BLaER1 treated with 17β-estradiol and CSF1 and Interleukin-3, amounts not matched to agents 10 nM and 100 nM (cell line): ENCODE data around the gene SNX8.
"Not testable (repeated sequence)": the region's sequence is repeated elsewhere in the genome, so short reads cannot be mapped to it uniquely, and the experiment has no call there.

ENCODE experiments used
- H3K27ac ChIP-seq, 11 experiments: shearing (Covaris generic); formaldehyde crosslinking; 2 replicates each; pipeline ENCODE4 v1.8.1; 2022
- H3K27me3 ChIP-seq, 11 experiments: shearing (Covaris generic); formaldehyde crosslinking; 2 replicates each; pipeline ENCODE4 v1.8.1; 2022
- H3K36me3 ChIP-seq, 11 experiments: shearing (Covaris generic); formaldehyde crosslinking; 2 replicates each; pipeline ENCODE4 v1.8.1; 2022
- H3K4me1 ChIP-seq, 10 experiments: shearing (Covaris generic); formaldehyde crosslinking; 2 replicates each; pipeline ENCODE4 v1.8.1; 2022
- H3K4me2 ChIP-seq, 11 experiments: shearing (Covaris generic); formaldehyde crosslinking; 2 replicates each; pipeline ENCODE4 v1.8.1; 2022
- H3K4me3 ChIP-seq, 10 experiments: shearing (Covaris generic); formaldehyde crosslinking; 2 replicates each; pipeline ENCODE4 v1.8.1; 2022
- H3K9ac ChIP-seq, 11 experiments: shearing (Covaris generic); formaldehyde crosslinking; 2 replicates each; pipeline ENCODE4 v1.8.1; 2022
- H3K9me3 ChIP-seq, 11 experiments: shearing (Covaris generic); formaldehyde crosslinking; replicated peaks in 1 of 11; 2 replicates each; pipeline ENCODE4 v1.8.1; 2022
- H4K20me1 ChIP-seq, 11 experiments: shearing (Covaris generic); formaldehyde crosslinking; 2 replicates each; pipeline ENCODE4 v1.8.1; 2022
- Cebpa-rat ChIP-seq, 11 experiments: shearing (Covaris generic); IDR thresholded peaks; 2 replicates each; pipeline ENCODE4 v1.8.1; 2022

The SNX8 gene

GRCh38 chr7:2302743-2303397, 11.4 kb downstream of the SNX8 start:
- H3K4me2 ChIP-seq, H3K9ac ChIP-seq, H3K27me3 ChIP-seq, H3K27ac ChIP-seq, H3K4me3 ChIP-seq: not testable (repeated sequence)
- peaks cover 0 to 17% (median 13%) of the 10 kb centered on the region in 11 experiments; a peak in 13 of 22 replicates for H3K9me3 ChIP-seq
- peaks cover 7 to 88% (median 25%) of the 10 kb centered on the region in 11 experiments; a peak in 13 of 22 replicates for H4K20me1 ChIP-seq
- H3K4me1 ChIP-seq: peaks cover 58 to 86% (median 69%) of the 10 kb centered on the region in 10 experiments
- peaks cover 0 to 22% (median 0%) of the 10 kb centered on the region in 11 experiments; a peak in 3 of 22 replicates for H3K36me3 ChIP-seq

GRCh38 chr7:2301511-2301863, 12.8 kb downstream of the SNX8 start:
- Histone ChIP-seq H3K27me3 (no peaks in the 10 kb centered on the region), H4K20me1 (peaks cover 0 to 88% (median 17%) of the 10 kb centered on the region in 11 experiments; a peak in 11 of 22 replicates), H3K27ac (peak overlapping the region in 3 of 11 experiments; percentile 51 to 90 (median 63); a peak in 1 of 22 replicates), H3K4me3 (no peak overlapping the region), H3K36me3 (peaks cover 0 to 16% (median 0%) of the 10 kb centered on the region in 11 experiments; a peak in 4 of 22 replicates), H3K9me3 (peaks cover 0 to 17% (median 13%) of the 10 kb centered on the region in 11 experiments; a peak in 13 of 22 replicates), H3K4me2 (peak overlapping the region; percentile 78 to 98 (median 89)), H3K4me1 (peaks cover 46 to 86% (median 63%) of the 10 kb centered on the region in 10 experiments), H3K9ac (peak overlapping the region in 2 of 11 experiments; percentile 32 to 88; a peak in 2 of 22 replicates)
- no peak for TF ChIP-seq Cebpa-rat (IDR thresholded peaks at IDR 0.05)

DNA sequence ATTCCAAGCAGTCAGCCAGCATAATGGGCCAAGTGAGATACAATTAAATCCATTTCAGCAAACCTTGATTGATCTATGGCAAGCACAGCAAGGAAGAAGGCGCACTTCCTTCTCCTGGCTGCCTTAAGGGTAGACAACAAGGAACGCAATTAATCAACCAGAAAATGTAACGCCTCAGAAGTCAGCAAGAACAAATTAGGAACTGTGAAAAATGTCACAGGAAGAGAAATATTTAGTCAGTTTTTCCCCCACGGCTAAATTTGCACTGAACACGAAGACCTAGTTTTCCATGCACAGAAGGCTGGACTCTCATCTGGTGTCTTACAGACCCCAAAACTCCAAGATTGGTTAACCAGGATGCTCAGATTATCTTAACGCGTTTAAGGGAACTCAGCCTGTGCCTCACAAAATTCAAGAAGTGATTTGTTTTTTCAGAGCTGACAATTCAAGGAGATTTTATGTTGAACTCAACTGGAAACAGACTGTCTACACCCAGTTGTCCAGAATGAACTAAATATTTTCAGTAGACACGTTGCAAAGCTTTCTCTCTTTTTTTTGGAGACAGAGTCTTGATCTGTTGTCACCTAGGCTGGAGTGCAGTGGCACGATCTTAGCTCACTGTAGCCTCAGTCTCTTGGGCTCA, 14.2 kb downstream of the SNX8 start:
- Histone ChIP-seq H3K9me3 (peaks cover 0 to 17% (median 13%) of the 10 kb centered on the region in 11 experiments; a peak in 13 of 22 replicates), H3K9ac (peak overlapping the region; percentile 20 to 88 (median 59); a peak in 21 of 22 replicates), H3K27ac (peak overlapping the region; percentile 44 to 95 (median 63)), H3K4me2 (peak overlapping the region; percentile 78 to 98 (median 89)), H3K4me1 (peaks cover 52 to 86% (median 67%) of the 10 kb centered on the region in 10 experiments), H3K27me3 (no peaks in the 10 kb centered on the region), H3K4me3 (peak overlapping the region; percentile 21 to 60 (median 44); a peak in 19 of 20 replicates), H3K36me3 (peaks cover 0 to 9% (median 0%) of the 10 kb centered on the region in 11 experiments; a peak in 4 of 22 replicates), H4K20me1 (peaks cover 0 to 88% (median 9%) of the 10 kb centered on the region in 11 experiments; a peak in 11 of 22 replicates)
- no peak for TF ChIP-seq Cebpa-rat (IDR thresholded peaks at IDR 0.05)

- H3K27me3 ChIP-seq: no peaks in the 10 kb centered on the region
- TF ChIP-seq Cebpa-rat (IDR thresholded peaks at IDR 0.05): no peak
- peaks cover 0 to 9% (median 0%) of the 10 kb centered on the region in 11 experiments; a peak in 2 of 22 replicates for H3K36me3 ChIP-seq
- H3K4me2 ChIP-seq: peak overlapping the region; percentile 78 to 98 (median 89)
- H3K9me3 ChIP-seq: peaks cover 0 to 17% (median 13%) of the 10 kb centered on the region in 11 experiments; a peak in 13 of 22 replicates
- peaks cover 49 to 80% (median 60%) of the 10 kb centered on the region in 10 experiments for H3K4me1 ChIP-seq
- H3K4me3 ChIP-seq: peak overlapping the region; percentile 21 to 60 (median 44); a peak in 19 of 20 replicates
- H3K27ac ChIP-seq: peak overlapping the region; percentile 44 to 95 (median 63)
- H3K9ac ChIP-seq: peak overlapping the region; percentile 20 to 88 (median 59); a peak in 21 of 22 replicates
- peaks cover 0 to 88% (median 11%) of the 10 kb centered on the region in 11 experiments; a peak in 10 of 22 replicates for H4K20me1 ChIP-seq
Measured at GRCh38 chr7:2299131-2299829, 15.0 kb downstream of the SNX8 start.

GRCh38 chr7:2296832-2297231, 17.4 kb downstream of the SNX8 start:
- peak overlapping the region in 2 of 11 experiments; percentile 1 to 6; a peak in 1 of 22 replicates for H3K4me2 ChIP-seq
- TF ChIP-seq Cebpa-rat (IDR thresholded peaks at IDR 0.05): no peak

DNA sequence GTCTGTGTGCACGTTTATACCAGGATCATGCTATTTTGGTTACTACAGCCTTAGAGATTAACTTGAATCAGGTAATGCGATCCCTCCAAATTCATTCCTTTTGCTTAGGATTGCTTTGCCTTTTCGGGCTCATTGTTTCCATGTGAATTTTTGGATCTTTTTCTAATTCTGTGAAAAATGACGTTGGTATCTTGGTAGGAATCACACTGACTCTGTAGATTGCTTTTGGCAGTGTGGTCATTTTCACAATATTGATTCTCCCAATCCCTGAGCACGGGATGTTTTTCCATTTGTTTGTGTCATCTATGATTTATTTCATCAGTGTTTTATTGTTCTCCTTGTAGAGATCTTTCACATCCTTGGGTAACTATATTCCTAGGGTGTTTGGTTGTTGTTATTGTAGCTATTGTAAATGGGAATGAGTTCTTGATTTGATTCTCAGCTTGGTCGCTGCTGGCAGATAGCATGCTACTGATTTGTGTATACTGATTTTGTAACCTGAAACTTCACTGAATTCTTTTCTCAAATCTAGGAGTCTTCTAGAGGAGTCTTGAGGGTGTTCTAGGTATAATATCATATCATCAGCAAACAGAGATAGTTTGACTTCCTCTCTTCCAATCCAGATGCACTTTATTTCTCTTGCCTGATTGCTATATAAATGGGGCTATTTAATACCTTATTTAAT, 18.2 kb downstream of the SNX8 start:
- Histone ChIP-seq H3K27me3 (no peaks in the 10 kb centered on the region), H3K4me3 (no peak overlapping the region), H3K9me3 (peaks cover 0 to 14% (median 4%) of the 10 kb centered on the region in 11 experiments; a peak in 6 of 22 replicates), H3K27ac (no peak overlapping the region), H3K4me2 (peak overlapping the region in 4 of 11 experiments; percentile 3 to 23 (median 9); a peak in 4 of 22 replicates), H4K20me1 (peaks cover 0 to 97% (median 12%) of the 10 kb centered on the region in 11 experiments; a peak in 12 of 22 replicates), H3K36me3 (peaks cover 0 to 26% (median 0%) of the 10 kb centered on the region in 11 experiments; a peak in 5 of 22 replicates), H3K9ac (no peak overlapping the region), H3K4me1 (peaks cover 39 to 61% (median 50%) of the 10 kb centered on the region in 10 experiments)
- no peak for TF ChIP-seq Cebpa-rat (IDR thresholded peaks at IDR 0.05)

More at GRCh38 chr7:2296832-2297231, 17.4 kb downstream of the SNX8 start:
- Histone ChIP-seq H3K9me3 (peaks cover 0 to 14% (median 4%) of the 10 kb centered on the region in 11 experiments; a peak in 7 of 22 replicates), H3K4me3 (no peak overlapping the region), H3K27ac (no peak overlapping the region), H4K20me1 (peaks cover 0 to 97% (median 12%) of the 10 kb centered on the region in 11 experiments; a peak in 10 of 22 replicates), H3K9ac (no peak overlapping the region), H3K27me3 (no peaks in the 10 kb centered on the region), H3K4me1 (peaks cover 47 to 69% (median 57%) of the 10 kb centered on the region in 10 experiments), H3K36me3 (peaks cover 0 to 18% (median 0%) of the 10 kb centered on the region in 11 experiments; a peak in 4 of 22 replicates)

GRCh38 chr7:2290877-2291276, 23.4 kb downstream of the SNX8 start:
- Histone ChIP-seq H3K9ac (no peak overlapping the region), H3K27ac (no peak overlapping the region), H4K20me1 (peaks cover 0 to 100% (median 33%) of the 10 kb centered on the region in 11 experiments; a peak in 20 of 22 replicates), H3K4me1 (peaks cover 8 to 25% (median 20%) of the 10 kb centered on the region in 10 experiments; a peak in 19 of 20 replicates), H3K9me3 (peaks cover 0 to 14% (median 4%) of the 10 kb centered on the region in 11 experiments; a peak in 6 of 22 replicates), H3K27me3 (no peaks in the 10 kb centered on the region), H3K36me3 (peaks cover 0 to 71% (median 4%) of the 10 kb centered on the region in 11 experiments; a peak in 6 of 22 replicates), H3K4me3 (no peak overlapping the region), H3K4me2 (no peak overlapping the region)
- TF ChIP-seq Cebpa-rat (IDR thresholded peaks at IDR 0.05): no peak
